ENCODE results near the gene FYB2.

DNA sequence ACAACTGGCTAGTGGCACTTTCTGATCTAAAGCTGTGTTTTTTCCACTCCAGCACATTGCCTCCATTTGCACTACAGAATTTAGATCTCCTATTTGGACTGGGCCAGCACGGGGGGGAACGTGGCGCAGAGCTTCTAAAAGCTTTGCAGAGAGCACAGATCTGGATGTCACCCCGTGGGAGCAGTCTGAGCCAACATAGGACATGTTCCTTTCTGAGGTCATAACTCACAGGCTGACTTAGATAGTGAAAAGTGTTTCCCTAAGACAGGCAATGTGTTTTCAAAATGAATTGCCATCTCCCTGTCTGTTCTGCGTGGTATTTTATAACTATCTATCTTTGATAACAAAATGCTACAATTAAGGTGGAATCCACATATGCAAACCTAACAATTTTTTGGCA lies 31.7 kb upstream of the FYB2 start:
- TF ChIP-seq, protein P1, sequence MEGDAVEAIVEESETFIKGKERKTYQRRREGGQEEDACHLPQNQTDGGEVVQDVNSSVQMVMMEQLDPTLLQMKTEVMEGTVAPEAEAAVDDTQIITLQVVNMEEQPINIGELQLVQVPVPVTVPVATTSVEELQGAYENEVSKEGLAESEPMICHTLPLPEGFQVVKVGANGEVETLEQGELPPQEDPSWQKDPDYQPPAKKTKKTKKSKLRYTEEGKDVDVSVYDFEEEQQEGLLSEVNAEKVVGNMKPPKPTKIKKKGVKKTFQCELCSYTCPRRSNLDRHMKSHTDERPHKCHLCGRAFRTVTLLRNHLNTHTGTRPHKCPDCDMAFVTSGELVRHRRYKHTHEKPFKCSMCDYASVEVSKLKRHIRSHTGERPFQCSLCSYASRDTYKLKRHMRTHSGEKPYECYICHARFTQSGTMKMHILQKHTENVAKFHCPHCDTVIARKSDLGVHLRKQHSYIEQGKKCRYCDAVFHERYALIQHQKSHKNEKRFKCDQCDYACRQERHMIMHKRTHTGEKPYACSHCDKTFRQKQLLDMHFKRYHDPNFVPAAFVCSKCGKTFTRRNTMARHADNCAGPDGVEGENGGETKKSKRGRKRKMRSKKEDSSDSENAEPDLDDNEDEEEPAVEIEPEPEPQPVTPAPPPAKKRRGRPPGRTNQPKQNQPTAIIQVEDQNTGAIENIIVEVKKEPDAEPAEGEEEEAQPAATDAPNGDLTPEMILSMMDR (IDR thresholded peaks at IDR 0.05) = no peak
- no peak for TF ChIP-seq EP300 (IDR thresholded peaks at IDR 0.05)
- TF ChIP-seq, protein P2, sequence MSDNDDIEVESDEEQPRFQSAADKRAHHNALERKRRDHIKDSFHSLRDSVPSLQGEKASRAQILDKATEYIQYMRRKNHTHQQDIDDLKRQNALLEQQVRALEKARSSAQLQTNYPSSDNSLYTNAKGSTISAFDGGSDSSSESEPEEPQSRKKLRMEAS (IDR thresholded peaks at IDR 0.05) = no peak
- TF ChIP-seq POLR2AphosphoS2 (conservative IDR thresholded peaks at IDR 0.05; ENCODE audit: low read length) = no peak
- TF ChIP-seq POLR2A (IDR thresholded peaks at IDR 0.05; ENCODE audit: low read length) = no peak
- TF ChIP-seq FOXS1 (CRISPR knock-in tag; IDR thresholded peaks at IDR 0.05) = no peak
- TF ChIP-seq, protein P3, sequence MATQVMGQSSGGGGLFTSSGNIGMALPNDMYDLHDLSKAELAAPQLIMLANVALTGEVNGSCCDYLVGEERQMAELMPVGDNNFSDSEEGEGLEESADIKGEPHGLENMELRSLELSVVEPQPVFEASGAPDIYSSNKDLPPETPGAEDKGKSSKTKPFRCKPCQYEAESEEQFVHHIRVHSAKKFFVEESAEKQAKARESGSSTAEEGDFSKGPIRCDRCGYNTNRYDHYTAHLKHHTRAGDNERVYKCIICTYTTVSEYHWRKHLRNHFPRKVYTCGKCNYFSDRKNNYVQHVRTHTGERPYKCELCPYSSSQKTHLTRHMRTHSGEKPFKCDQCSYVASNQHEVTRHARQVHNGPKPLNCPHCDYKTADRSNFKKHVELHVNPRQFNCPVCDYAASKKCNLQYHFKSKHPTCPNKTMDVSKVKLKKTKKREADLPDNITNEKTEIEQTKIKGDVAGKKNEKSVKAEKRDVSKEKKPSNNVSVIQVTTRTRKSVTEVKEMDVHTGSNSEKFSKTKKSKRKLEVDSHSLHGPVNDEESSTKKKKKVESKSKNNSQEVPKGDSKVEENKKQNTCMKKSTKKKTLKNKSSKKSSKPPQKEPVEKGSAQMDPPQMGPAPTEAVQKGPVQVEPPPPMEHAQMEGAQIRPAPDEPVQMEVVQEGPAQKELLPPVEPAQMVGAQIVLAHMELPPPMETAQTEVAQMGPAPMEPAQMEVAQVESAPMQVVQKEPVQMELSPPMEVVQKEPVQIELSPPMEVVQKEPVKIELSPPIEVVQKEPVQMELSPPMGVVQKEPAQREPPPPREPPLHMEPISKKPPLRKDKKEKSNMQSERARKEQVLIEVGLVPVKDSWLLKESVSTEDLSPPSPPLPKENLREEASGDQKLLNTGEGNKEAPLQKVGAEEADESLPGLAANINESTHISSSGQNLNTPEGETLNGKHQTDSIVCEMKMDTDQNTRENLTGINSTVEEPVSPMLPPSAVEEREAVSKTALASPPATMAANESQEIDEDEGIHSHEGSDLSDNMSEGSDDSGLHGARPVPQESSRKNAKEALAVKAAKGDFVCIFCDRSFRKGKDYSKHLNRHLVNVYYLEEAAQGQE (IDR thresholded peaks at IDR 0.05) = no peak
- TF ChIP-seq RAD21 (conservative IDR thresholded peaks at IDR 0.05 in 1 of 2, IDR thresholded peaks at IDR 0.05 in 1 of 2) = no peak
- no peak for TF ChIP-seq CEBPB (IDR thresholded peaks at IDR 0.05)
- TF ChIP-seq ZFP36 (IDR thresholded peaks at IDR 0.05; ENCODE audit: borderline replicate concordance, partially characterized antibody) = no peak
- TF ChIP-seq, protein P4, sequence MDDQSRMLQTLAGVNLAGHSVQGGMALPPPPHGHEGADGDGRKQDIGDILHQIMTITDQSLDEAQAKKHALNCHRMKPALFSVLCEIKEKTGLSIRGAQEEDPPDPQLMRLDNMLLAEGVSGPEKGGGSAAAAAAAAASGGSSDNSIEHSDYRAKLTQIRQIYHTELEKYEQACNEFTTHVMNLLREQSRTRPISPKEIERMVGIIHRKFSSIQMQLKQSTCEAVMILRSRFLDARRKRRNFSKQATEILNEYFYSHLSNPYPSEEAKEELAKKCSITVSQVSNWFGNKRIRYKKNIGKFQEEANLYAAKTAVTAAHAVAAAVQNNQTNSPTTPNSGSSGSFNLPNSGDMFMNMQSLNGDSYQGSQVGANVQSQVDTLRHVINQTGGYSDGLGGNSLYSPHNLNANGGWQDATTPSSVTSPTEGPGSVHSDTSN (IDR thresholded peaks at IDR 0.05) = no peak
- TF ChIP-seq MAFK (IDR thresholded peaks at IDR 0.05; ENCODE audit: partially characterized antibody) = no peak

Measured in A549 (cell line).